Measurements from ENCODE around the gene ORC3. TPM values are rescaled to one million over a fixed set of nuclear protein-coding genes. Genes with fewer than 3 reads are reported as not detected.
A peak's percentile ranks its signal among the peaks of the same experiment; 100 is the strongest.

ORC3 gene
- 10 to 100 TPM; 20.5 to 31.4 (median 27.7) TPM for polyA plus RNA-seq (ENCODE audit: insufficient read length in 10 of 10)
- long read RNA-seq, donor 1, partial matches to known transcripts: 0 of 1 reads
- long read RNA-seq, donor 1, other reads (novel, unspliced or antisense): 0 of 1 reads
- long read RNA-seq, donor 2, partial matches to known transcripts: 0 of 2 reads
- long read RNA-seq, donor 2, other reads (novel, unspliced or antisense): 0 of 2 reads
- long read RNA-seq, donor 3: 0 reads
- long read RNA-seq, donor 4, partial matches to known transcripts: 0 of 3 reads
- long read RNA-seq, donor 4, other reads (novel, unspliced or antisense): 0 of 3 reads
- long read RNA-seq, donor 5, partial matches to known transcripts: 0 of 3 reads
- long read RNA-seq, donor 5, other reads (novel, unspliced or antisense): 0 of 3 reads
- long read RNA-seq, donor 6, partial matches to known transcripts: 0 of 2 reads
- long read RNA-seq, donor 6, other reads (novel, unspliced or antisense): 0 of 2 reads
- long read RNA-seq, donor 7, partial matches to known transcripts: 0 of 5 reads
- long read RNA-seq, donor 7, other reads (novel, unspliced or antisense): 0 of 5 reads
- long read RNA-seq, donor 8, partial matches to known transcripts: 0 of 1 reads
- long read RNA-seq, donor 8, other reads (novel, unspliced or antisense): 0 of 1 reads
- long read RNA-seq, donor 9: 0 reads

- peak; percentile 95 to 99 (median 96) for DNase-seq
Measured at GRCh38 chr6:87589693-87590416, at the start of gene ORC3, which contains the start of gene RARS2. ORC3 (plus strand) TSS chr6:87590135; CDS start chr6:87590169, 34 bp downstream. RARS2 (minus strand) TSS chr6:87589987; CDS start chr6:87589957, 30 bp downstream.

DNA sequence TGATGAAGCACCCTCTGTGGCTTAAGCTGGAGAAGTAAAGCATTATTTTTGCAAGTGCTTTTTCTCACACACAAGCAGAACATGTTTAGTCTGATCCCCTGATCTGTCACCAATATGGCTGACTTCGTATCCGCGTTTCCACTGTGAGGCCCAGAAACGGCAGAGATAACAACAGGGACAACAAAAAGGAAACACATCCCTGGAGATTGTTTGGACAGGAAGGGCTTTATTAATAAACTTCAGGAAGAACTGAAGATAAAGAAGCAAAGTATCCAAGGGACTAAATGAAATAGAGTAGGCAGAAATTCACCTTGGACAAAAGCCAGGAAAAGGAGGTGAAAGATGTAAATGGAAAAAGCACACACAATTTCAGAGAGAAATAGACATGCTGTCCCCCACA, 49.4 kb upstream of the ORC3 start:
- DNase-seq: peak; percentile 19 to 69 (median 39)

DNA sequence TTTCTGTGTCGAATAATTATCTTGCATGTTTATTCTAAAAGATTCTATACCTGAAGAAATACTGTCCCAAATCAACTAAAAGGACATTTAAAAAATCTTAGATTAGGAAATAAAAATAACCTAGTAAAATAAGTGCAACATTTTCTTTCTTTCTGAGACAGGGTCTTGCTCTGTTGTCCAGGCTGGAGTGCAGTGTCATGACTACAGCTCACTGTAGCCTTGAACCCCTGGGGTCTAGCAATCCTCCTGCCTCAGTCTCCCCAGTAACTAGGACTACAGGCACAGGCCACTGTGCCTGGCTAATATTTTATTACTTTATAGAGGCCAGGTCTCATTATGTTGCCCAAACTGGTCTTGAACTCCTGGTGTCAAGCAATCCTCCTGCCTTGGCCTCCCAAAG, 48.9 kb upstream of the ORC3 start:
- peak in 1 of 3 donors; percentile 3 for DNase-seq

GRCh38 chr6:87541744-87542143, 48.2 kb upstream of the ORC3 start:
- peak; percentile 30 to 72 (median 45) for DNase-seq

GRCh38 chr6:87543696-87544473, 46.0 kb upstream of the ORC3 start:
- peak; percentile 16 to 58 (median 40) for DNase-seq

- no peak for DNase-seq
Measured at GRCh38 chr6:87544474-87544735, 45.5 kb upstream of the ORC3 start.

DNA sequence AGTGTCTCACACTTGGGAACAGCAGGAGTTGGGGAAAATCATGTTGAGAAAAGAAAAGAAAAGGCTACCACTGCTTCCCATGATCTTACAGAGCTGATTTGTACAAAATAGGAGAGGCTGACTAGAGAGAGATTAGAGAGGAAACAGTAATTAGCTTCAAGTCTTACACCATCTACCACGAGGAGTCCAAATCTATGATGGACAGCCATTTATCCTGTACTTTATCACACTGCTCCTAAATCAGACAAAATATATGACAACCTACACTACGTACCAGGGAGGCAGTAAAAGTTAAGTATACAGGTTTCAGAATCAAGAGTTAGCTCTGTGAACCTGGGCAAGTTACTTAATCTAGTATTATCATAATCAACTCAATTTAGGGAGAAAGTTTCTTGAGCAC, 38.1 kb upstream of the ORC3 start:
- no peak for DNase-seq

- DNase-seq: no peak
Measured at GRCh38 chr6:87553159-87553765, 36.7 kb upstream of the ORC3 start.

DNA sequence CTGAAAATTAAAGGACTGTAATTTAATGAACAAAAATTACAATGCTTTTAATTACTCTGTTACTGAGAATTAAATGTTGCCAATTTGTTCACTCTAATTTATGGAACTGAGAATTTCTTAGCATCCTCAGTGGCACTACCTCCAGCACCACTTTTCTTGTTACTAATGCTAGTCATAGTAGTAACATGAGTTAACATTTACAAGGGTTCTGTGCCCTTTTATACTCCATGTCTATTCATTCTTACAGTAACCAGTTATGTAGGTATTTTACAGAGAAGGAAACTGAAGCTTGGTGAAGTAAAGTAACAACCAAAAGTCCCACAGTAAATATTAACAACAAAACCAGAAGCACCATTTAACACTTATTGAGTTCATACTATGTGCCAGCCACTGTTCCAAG, 34.4 kb upstream of the ORC3 start:
- no peak for DNase-seq

DNA sequence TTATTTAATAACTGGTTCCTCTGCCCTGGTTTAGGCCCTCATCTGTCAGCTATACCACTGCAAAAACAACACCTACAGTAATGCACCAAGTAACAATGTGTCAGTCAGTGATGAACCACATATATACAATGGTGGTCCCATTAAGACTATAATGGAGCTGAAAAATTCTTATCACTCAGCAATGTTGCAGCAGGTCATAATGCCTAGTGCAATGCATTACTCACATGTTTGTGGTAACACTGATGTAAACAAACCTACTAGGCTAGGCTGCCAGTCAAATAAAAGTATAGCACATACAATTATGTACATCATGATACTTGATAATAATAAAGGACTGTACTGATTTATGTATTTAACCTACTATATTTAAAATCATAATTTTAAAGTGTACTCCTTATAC, 31.5 kb upstream of the ORC3 start:
- DNase-seq: no peak

DNA sequence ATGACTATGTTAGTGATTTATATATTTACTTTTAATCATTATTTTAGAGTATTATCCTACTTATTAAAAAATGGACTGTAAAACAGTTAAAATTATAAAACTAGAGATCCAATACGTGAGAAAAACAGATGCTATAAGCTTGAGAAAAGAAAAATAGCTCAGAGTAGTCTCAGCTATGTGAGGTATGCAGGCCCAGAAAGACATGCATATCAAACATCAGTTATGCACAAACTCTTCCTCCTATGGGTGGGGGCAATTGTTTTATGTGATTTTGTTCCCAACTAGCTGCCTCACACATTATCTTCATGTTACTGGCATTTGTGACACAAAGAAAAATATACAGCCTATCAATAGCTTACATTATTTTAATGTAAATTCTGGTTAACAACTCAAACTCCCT, 28.9 kb upstream of the ORC3 start:
- DNase-seq: no peak

GRCh38 chr6:87572021-87572420, 17.9 kb upstream of the ORC3 start:
- no peak for DNase-seq

GRCh38 chr6:87572883-87573282, 17.1 kb upstream of the ORC3 start:
- no peak for DNase-seq

DNA sequence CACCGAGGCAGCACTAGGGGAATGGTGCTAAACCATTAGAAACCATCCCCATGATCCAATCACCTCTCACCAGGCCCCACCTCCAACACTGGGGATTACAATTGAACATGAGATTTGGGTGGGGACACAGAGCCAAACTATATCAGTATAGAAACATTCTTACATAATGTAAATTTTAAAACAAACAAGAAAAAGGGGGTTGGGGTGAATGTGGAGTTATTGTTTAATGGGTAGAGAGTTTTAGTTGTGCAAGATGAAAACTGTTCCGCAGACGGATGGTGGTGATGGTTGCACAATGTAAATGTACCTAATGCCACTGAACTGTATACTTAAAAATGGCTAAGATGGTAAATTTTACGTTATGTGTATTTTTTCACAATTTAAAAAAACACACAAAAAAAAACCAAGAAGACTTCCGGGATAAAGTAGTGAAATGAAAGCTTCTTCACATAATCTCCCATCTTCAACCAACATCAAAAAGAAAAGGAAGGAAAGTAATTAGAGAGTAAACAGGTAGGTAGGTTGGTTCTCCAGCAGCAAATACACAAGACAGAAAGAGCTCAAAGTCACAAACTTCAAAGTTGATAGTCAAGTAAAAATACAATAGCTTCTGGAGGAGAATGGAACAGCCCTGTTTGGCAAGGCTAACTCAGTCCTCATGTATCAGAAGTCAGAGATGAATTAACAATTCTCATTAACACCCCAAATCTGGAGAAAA, 16.5 kb upstream of the ORC3 start:
- no peak for DNase-seq

GRCh38 chr6:87574237-87574804, 15.6 kb upstream of the ORC3 start:
- no peak for DNase-seq

DNA sequence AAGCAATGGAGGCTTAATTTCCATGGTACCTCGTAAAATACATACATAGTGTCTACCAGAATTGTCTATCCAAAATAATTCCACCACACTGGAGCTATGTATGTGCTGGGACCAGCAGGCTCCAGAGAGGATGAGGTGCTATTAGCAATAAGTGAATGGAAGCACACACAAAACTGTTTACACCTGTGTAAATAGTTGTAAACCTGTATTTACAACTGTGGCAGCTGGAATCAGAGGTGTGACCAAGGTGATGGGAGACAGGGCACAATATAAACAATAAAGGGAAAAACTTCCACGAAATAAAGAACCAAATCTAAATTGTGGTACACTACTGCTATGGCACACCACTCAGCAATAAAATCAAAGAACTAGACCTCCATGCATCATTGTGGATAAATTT, 14.5 kb upstream of the ORC3 start:
- no peak for DNase-seq

DNA sequence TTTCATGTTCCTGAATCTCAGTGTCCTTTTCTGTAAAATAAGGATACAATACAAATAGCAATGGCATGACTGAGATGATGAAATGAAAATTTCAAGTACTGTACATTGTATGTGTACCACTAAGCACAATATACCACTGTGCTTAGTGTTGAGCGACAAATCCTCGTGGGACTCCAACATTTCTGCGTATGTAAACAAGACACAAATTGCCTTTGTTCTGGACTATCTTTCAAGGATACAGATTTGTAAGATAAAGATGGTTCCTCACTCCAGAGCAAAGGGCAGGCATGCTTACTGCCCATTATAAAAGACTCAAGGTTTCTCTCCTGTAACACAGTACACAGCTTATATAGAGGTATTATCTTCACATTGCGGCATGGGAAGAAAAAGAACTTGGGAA, 6.1 kb upstream of the ORC3 start:
- no peak for DNase-seq

DNA sequence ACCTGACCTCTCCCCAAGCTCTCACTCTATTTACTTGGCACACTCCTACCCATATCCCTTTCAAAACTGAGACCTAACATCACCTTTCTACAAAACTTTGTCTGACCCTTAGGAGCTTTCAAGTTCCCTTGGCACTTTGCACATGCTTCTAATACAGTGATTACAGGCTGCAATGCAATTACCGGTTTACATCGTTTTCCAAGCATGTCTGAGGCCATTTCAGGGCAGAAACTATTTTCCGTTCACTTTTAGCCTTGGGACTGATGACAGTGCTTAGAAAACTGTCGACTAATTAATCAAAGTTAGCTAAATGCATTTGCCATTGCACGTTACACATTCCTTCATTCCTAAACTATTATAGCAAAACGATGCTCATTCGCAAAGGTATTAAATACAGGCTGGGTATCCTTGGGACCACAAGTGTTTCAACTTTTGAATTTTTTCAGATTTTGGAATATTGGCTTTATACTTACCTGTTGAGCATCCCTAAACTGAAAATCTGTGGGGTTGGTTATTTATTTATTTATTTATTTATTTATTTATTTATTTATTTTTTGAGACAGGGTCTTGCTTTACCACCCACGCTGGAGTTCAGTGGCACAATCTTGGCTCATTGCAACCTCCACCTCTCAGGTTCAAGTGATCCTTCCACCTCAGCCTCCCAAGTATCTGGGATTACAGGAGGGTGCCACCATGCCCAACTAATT, 3.4 kb upstream of the ORC3 start:
- DNase-seq: no peak

- DNase-seq: no peak
Measured at GRCh38 chr6:87588756-87589407, 1.1 kb upstream of the ORC3 start.

All from muscle of back (tissue), 13 donors.